ENCODE measurements around the gene LIFR.
A peak's percentile ranks its signal among the peaks of the same experiment; 100 is the strongest.

Gene LIFR

GRCh38 chr5:38456657-38457399 lies 99.6 kb downstream of the LIFR start:
- Histone ChIP-seq H3K4me3 (ENCODE audit: low read depth, low read length) (no peak overlapping the region), H3K27ac (ENCODE audit: extremely low read depth, low read depth, low read length) (no peak overlapping the region), H3K4me1 (ENCODE audit: control insufficient read depth, insufficient read depth, low read length) (no peaks in the 10 kb centered on the region), H3K36me3 (ENCODE audit: control insufficient read depth in 2 of 2, insufficient read depth in 1 of 2, low read length in 2 of 2) (no peaks in the 10 kb centered on the region; a peak in 1 of 3 replicates), H3K9me3 (ENCODE audit: control insufficient read depth, insufficient read depth, low read depth, low read length) (no peaks in the 10 kb centered on the region)
- POLR2A ChIA-PET = no interaction called here
- TF ChIP-seq ATF2 (tag by site-specific recombination; IDR thresholded peaks at IDR 0.05; ENCODE audit: low read depth) = no peak
- no peak for TF ChIP-seq GFI1B (tag by site-specific recombination; IDR thresholded peaks at IDR 0.05)
- TF ChIP-seq ZNF146 (tag by site-specific recombination; IDR thresholded peaks at IDR 0.05) = no peak
- no peak for TF ChIP-seq ZNF10 (tag by site-specific recombination; IDR thresholded peaks at IDR 0.05)
- TF ChIP-seq ZNF433 (tag by site-specific recombination; IDR thresholded peaks at IDR 0.05; ENCODE audit: low read depth) = no peak
- 0 out of 2 replicates have a peak, but pooled peaks have one; percentile 12 for TF ChIP-seq ZNF664 (tag by site-specific recombination; IDR thresholded peaks at IDR 0.05)
- no peak for TF ChIP-seq SP3 (tag by site-specific recombination; IDR thresholded peaks at IDR 0.05)
- TF ChIP-seq PRDM1 (tag by site-specific recombination; IDR thresholded peaks at IDR 0.05) = peak; percentile 82
- TF ChIP-seq ZNF558 (tag by site-specific recombination; IDR thresholded peaks at IDR 0.05) = no peak
- CTCF ChIA-PET = interaction anchor here (0.7 to 3.1 kb wide), 3 partner anchors 10 to 660 kb away, joined by 3 to 18 read pairs (median 3); no protein-coding TSS in a partner anchor

GRCh38 chr5:38455796-38456330 lies 100.6 kb downstream of the LIFR start:
- POLR2A ChIA-PET = no interaction called here
- Histone ChIP-seq H3K27ac (ENCODE audit: extremely low read depth, low read depth, low read length) (no peak overlapping the region), H3K4me3 (ENCODE audit: low read depth, low read length) (no peak overlapping the region), H3K36me3 (ENCODE audit: control insufficient read depth in 2 of 2, insufficient read depth in 1 of 2, low read length in 2 of 2) (no peaks in the 10 kb centered on the region; a peak in 1 of 3 replicates), H3K9me3 (ENCODE audit: control insufficient read depth, insufficient read depth, low read depth, low read length) (no peaks in the 10 kb centered on the region), H3K4me1 (ENCODE audit: control insufficient read depth, insufficient read depth, low read length) (no peaks in the 10 kb centered on the region)
- TF ChIP-seq ZNF433 (tag by site-specific recombination; IDR thresholded peaks at IDR 0.05; ENCODE audit: low read depth) = no peak
- TF ChIP-seq ELK4 (IDR thresholded peaks at IDR 0.05; ENCODE audit: borderline replicate concordance, low read depth, low read length) = no peak
- TF ChIP-seq ZBTB7A (tag by site-specific recombination; IDR thresholded peaks at IDR 0.05; ENCODE audit: low read depth) = no peak
- CTCF ChIA-PET = interaction anchor here (1.2 to 3.1 kb wide), 3 partner anchors 11 to 14 kb away, joined by 3 to 18 read pairs (median 3); no protein-coding TSS in a partner anchor

GRCh38 chr5:38453921-38454320 lies 102.5 kb downstream of the LIFR start:
- TF ChIP-seq ZNF623 (tag by site-specific recombination; IDR thresholded peaks at IDR 0.05) = no peak
- Histone ChIP-seq H3K4me1 (ENCODE audit: control insufficient read depth, insufficient read depth, low read length) (no peaks in the 10 kb centered on the region), H3K4me3 (ENCODE audit: low read depth, low read length) (no peak overlapping the region), H3K36me3 (ENCODE audit: control insufficient read depth in 2 of 2, insufficient read depth in 1 of 2, low read length in 2 of 2) (no peaks in the 10 kb centered on the region; a peak in 1 of 3 replicates), H3K27ac (ENCODE audit: extremely low read depth, low read depth, low read length) (no peak overlapping the region), H3K9me3 (ENCODE audit: control insufficient read depth, insufficient read depth, low read depth, low read length) (no peaks in the 10 kb centered on the region)
- POLR2A ChIA-PET = no interaction called here
- CTCF ChIA-PET = interaction anchor here (0.6 to 4.4 kb wide), 6 partner anchors 12 to 628 kb away, joined by 3 to 29 read pairs (median 4); no protein-coding TSS in a partner anchor

GRCh38 chr5:38453506-38453905 lies 102.9 kb downstream of the LIFR start:
- Histone ChIP-seq H3K4me3 (ENCODE audit: low read depth, low read length) (no peak overlapping the region), H3K4me1 (ENCODE audit: control insufficient read depth, insufficient read depth, low read length) (no peaks in the 10 kb centered on the region), H3K9me3 (ENCODE audit: control insufficient read depth, insufficient read depth, low read depth, low read length) (no peaks in the 10 kb centered on the region), H3K27ac (ENCODE audit: extremely low read depth, low read depth, low read length) (no peak overlapping the region), H3K36me3 (ENCODE audit: control insufficient read depth in 2 of 2, insufficient read depth in 1 of 2, low read length in 2 of 2) (no peaks in the 10 kb centered on the region)
- POLR2A ChIA-PET = no interaction called here
- CTCF ChIA-PET = interaction anchor here (0.6 to 4.4 kb wide), 5 partner anchors 12 to 627 kb away, joined by 3 to 29 read pairs (median 4); no protein-coding TSS in a partner anchor
- TF ChIP-seq ZNF518A (tag by site-specific recombination; conservative IDR thresholded peaks at IDR 0.05; ENCODE audit: low read depth) = no peak
